ENCODE measurements around the gene IGFN1.

GRCh38 chr1:201163707-201164106, 26.9 kb upstream of the IGFN1 start:
- TF ChIP-seq TARDBP (IDR thresholded peaks at IDR 0.05), result no peak
- no peak for TF ChIP-seq ARNT (IDR thresholded peaks at IDR 0.05)
- TF ChIP-seq SUZ12 (IDR thresholded peaks at IDR 0.05), result no peak
- no peak for TF ChIP-seq PKNOX1 (IDR thresholded peaks at IDR 0.05)
- TF ChIP-seq CTBP1 (IDR thresholded peaks at IDR 0.05; ENCODE audit: borderline replicate concordance), result no peak
- TF ChIP-seq FOXK2 (IDR thresholded peaks at IDR 0.05), result no peak
- no peak for TF ChIP-seq SP1 (IDR thresholded peaks at IDR 0.05)
- TF ChIP-seq FOXM1 (IDR thresholded peaks at IDR 0.05; ENCODE audit: borderline replicate concordance), result no peak
- TF ChIP-seq ELF4 (IDR thresholded peaks at IDR 0.05), result no peak
- no peak for TF ChIP-seq BHLHE40 (IDR thresholded peaks at IDR 0.05; ENCODE audit: borderline replicate concordance)
- TF ChIP-seq ZNF384 (IDR thresholded peaks at IDR 0.05), result no peak

Data from HEK293T (cell line).